Liver (tissue), 2 donors: Measurements from ENCODE around the gene BPIFA2.

ENCODE experiments used
- CTCF ChIP-seq: fragments of 150-350 bp; IDR thresholded peaks from 2 replicates; pipeline ENCODE4 v1.5.1; 2017; ENCODE audit warnings: improper control_type of control experiment, low read depth, low read length; ENCODE audit not compliant: missing input control
- TF ChIP-seq, protein P1 (sequence below): IDR thresholded peaks from 2 replicates; pipeline ENCODE4 v1.6.1; 2016; ENCODE audit warnings: antibody characterized with exemption
- donor health status: healthy.

DNA sequence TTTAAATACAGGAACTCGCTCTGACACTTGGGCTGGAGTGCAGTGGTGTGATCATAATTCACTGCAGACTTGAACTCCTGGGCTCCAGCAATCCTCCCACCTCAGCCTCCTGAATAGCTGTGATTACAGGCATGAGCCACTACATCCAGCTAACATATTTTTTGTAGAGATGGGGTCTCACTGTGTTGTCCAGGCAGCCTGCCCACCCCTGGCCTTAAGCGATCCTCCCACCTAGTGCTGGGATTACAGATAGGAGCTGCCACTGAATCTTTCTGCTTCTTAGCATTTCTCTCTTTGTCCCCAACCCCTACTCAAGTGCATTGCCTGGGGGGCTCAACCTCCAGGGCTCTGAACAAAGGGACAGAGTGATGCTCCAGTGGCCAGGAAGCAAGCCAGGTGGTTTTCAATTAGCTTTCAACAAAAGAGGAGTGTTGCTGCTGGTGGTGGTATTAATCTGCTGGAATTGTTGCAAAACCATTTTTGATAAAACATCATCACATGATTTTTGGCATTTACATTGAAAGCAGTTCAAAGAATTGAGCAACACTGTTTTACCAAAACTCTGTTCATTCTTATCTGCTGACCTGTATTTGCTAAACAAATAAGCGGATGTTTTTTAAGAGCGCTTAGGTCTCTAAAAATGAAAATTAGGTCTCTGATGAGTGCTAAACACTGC, 40.4 kb upstream of the BPIFA2 start:
- no peak for TF ChIP-seq CTCF
- TF ChIP-seq, protein P1, sequence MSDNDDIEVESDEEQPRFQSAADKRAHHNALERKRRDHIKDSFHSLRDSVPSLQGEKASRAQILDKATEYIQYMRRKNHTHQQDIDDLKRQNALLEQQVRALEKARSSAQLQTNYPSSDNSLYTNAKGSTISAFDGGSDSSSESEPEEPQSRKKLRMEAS: peak; percentile 87
